ENCODE results near the gene SLC26A1. TPM values are rescaled to one million over a fixed set of nuclear protein-coding genes. Genes with fewer than 3 reads are reported as not detected.
A peak's percentile ranks its signal among the peaks of the same experiment; 100 is the strongest.

SLC26A1 gene
- total and polyA plus RNA-seq, 2 of the 13 experiments (the other 11 are each of a cell fraction or from before 2014, with no cell fraction given), result 5.4 to 22.9 TPM

- TF ChIP-seq GMEB1 (CRISPR knock-in tag; IDR thresholded peaks at IDR 0.05; ENCODE audit: borderline replicate concordance) (no peak), MEIS1 (CRISPR knock-in tag; IDR thresholded peaks at IDR 0.05; ENCODE audit: borderline replicate concordance) (no peak), SAP130 (CRISPR knock-in tag; IDR thresholded peaks at IDR 0.05; ENCODE audit: low read depth) (peak; percentile 29; the same call in 1 of the 2 replicates), JARID2 (CRISPR knock-in tag; IDR thresholded peaks at IDR 0.05; ENCODE audit: insufficient replicate concordance) (no peak), GATAD2A (CRISPR knock-in tag; IDR thresholded peaks at IDR 0.05) (0 out of 2 replicates have a peak, but pooled peaks have one; percentile 12), ZNF335 (CRISPR knock-in tag; IDR thresholded peaks at IDR 0.05) (no peak), ZBTB7B (CRISPR knock-in tag; IDR thresholded peaks at IDR 0.05) (peak; percentile 28; the same call in 1 of the 2 replicates), RFXAP (CRISPR knock-in tag; IDR thresholded peaks at IDR 0.05; ENCODE audit: borderline replicate concordance) (no peak), SNAI1 (CRISPR knock-in tag; IDR thresholded peaks at IDR 0.05; ENCODE audit: borderline replicate concordance) (no peak), ZMAT3 (CRISPR knock-in tag; conservative IDR thresholded peaks at IDR 0.05) (0 out of 2 replicates have a peak, but pooled peaks have one; percentile 2), ZFP62 (CRISPR knock-in tag; IDR thresholded peaks at IDR 0.05) (no peak), MLX (CRISPR knock-in tag; IDR thresholded peaks at IDR 0.05) (no peak), RAD21 (CRISPR knock-in tag; IDR thresholded peaks at IDR 0.05) (peak; percentile 69), PATZ1 (CRISPR knock-in tag; IDR thresholded peaks at IDR 0.05) (0 out of 2 replicates have a peak, but pooled peaks have one; percentile 42), ZNF740 (CRISPR knock-in tag; IDR thresholded peaks at IDR 0.05) (no peak), THAP8 (CRISPR knock-in tag; IDR thresholded peaks at IDR 0.05; ENCODE audit: borderline replicate concordance) (no peak), AKAP8 (CRISPR knock-in tag; IDR thresholded peaks at IDR 0.05) (no peak), ZNF264 (CRISPR knock-in tag; IDR thresholded peaks at IDR 0.05) (no peak), ZNF17 (CRISPR knock-in tag; IDR thresholded peaks at IDR 0.05) (no peak), FOXJ3 (CRISPR knock-in tag; IDR thresholded peaks at IDR 0.05; ENCODE audit: borderline replicate concordance) (no peak), NR2C2 (CRISPR knock-in tag; IDR thresholded peaks at IDR 0.05; ENCODE audit: borderline replicate concordance) (no peak), ZNF770 (CRISPR knock-in tag; IDR thresholded peaks at IDR 0.05) (no peak), ZNF326 (CRISPR knock-in tag; IDR thresholded peaks at IDR 0.05; ENCODE audit: borderline replicate concordance) (no peak)
These were observed 22.0 kb upstream of the SLC26A1 start (continued) for GRCh38 chr4:1015179-1015578.

Measured in HepG2 (cell line).